GDM1 (cell line): Measurements from ENCODE around the gene MMP25.

Experiments
- DNase-seq: peaks from one replicate; lab custom pipeline; 2025; lab: John Stamatoyannopoulos, UW

The MMP25 gene

GRCh38 chr16:3094289-3095027 is 48.1 kb downstream of the MMP25 start:
- DNase-seq = peak; percentile 42

DNA sequence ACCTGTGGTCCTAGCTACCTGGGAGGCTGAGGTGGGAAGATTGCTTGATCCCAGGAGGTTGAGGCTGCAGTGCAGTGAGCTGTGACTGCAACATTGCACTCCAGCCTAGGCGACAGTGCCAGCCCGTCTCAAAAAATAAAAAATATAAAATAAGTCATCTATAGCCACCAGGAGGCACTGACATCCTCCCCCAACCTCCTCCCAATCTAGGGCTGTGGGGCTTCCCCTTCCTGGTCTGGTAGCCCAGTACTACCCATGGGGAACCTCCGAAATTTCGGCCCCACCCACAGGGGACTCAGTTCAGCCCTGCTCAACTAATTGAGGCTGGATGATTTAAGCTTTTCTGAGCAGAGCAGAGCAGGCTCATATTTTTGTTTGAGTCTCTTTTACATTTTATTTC is 49.5 kb downstream of the MMP25 start:
- DNase-seq = peak; percentile 44

DNA sequence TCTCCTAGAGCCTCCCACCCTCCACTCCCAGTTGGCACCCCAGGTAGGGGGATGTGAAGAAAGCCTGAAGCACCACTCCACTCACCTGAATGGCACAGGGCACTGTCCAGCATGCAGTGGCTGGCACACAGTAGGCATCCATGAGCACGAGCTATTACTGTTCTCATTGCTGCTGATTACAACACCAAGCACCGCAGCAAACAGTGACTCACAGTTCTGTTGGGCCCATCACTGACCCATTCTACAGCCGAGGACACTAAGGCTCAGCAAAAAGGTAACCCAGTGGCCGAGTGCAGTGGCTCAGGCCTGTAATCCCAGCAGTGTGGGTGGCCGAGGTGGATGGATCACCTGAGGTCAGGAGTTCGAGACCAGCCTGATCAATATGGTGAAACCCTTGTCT is 50.0 kb downstream of the MMP25 start:
- no peak for DNase-seq

DNA sequence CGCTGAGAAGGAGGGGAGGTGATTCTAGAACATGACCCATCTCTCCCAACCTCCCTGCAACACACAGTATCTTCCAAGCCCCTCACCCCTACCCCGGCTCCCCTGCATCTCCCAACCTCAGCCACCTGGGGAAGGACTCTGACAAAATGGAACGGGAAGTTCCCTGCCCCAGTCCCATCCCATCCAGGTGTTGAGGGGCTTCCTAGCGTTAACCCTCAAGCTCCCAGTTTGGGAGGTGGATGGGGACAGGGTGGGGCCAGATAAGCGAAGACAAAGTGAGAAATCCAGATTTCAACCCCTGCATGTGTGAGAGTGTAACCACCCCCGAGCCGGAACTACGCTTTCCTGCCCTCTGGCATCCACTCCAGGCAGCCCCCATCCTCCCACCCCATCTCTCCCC is 50.9 kb downstream of the MMP25 start:
- no peak for DNase-seq

- DNase-seq = no peak
These were observed 52.4 kb downstream of the MMP25 start, which contains the start of gene ZSCAN10 for GRCh38 chr16:3098459-3099394. Gene ZSCAN10, minus strand, starts transcription at chr16:3099294. Its CDS starts 6,357 bp downstream, at chr16:3092937.

- DNase-seq = no peak
These were observed 53.0 kb downstream of the MMP25 start for GRCh38 chr16:3099395-3099731.

GRCh38 chr16:3099732-3100499 is 53.6 kb downstream of the MMP25 start:
- peak; percentile 88 for DNase-seq

DNA sequence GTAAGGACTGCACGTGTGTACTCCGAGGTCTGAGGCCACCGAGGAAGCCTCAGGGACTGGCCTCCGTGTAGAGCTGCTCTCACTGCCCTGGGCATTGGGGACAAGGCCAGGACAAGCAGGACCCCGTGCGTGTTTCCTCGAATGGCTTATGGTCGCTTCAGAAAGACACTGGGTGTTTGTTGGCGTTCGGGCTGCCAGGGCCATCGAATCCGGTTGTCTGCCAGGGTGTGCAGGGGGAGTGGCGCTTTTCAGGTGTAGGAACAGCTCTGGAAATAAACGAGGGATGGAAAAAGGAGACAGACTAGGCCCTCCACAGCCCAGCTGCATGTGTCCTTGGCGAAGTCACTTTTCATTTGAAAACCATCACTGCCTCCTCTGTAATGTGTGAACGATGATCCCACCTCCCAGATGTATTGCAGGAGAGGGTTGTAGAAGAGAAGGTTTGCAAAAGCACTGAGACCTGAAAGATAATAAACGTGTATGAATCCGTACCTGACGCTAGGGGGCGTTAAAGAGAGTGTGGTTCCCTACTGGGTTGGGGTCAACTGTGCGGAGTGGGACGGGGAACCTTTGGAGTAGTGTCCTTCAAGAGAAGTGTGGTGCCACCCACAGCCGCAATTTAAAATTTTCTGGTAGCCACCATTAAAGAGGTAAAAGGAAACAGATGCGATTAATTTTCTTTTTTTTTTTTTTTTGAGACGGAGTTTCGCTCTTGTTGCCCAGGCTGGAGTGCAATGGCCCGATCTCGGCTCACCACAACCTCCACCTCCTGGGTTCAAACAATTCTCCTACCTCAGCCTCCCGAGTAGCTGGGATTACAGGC is 54.9 kb downstream of the MMP25 start:
- DNase-seq = peak; percentile 8

GRCh38 chr16:3101841-3102470 is 55.6 kb downstream of the MMP25 start:
- DNase-seq = peak; percentile 29

GRCh38 chr16:3106205-3106928 is 60.0 kb downstream of the MMP25 start:
- DNase-seq = peak; percentile 84
